Endothelial cell of umbilical vein (primary cell): ENCODE results near the gene IGHMBP2. TPM values are rescaled to one million over a fixed set of nuclear protein-coding genes. Genes with fewer than 3 reads are reported as not detected.
A peak's percentile ranks its signal among the peaks of the same experiment; 100 is the strongest.

ENCODE experiments used
- Bru-seq: library from RNA; stranded (reverse); fragments of 400-500 nt; gene quantifications from one replicate; lab custom pipeline; 2021; lab: Mats Ljungman, UMichigan
- BruChase-seq, 2 experiments: library from RNA; stranded (reverse); fragments of 400-500 nt; gene quantifications; one replicate each; lab custom pipeline; 2021; lab: Mats Ljungman, UMichigan
- BruUV-seq: library from RNA; stranded (reverse); fragments of 400-500 nt; replicated peaks from 2 replicates; lab custom pipeline; 2021; lab: Mats Ljungman, UMichigan
- CTCF ChIA-PET: fragments of 300-600, 350-600 bp; sonication (Branson Sonifier 250); formaldehyde crosslinking; loops from one replicate; lab custom pipeline; 2021; ENCODE audit warnings: antibody characterized with exemption, inconsistent platforms; lab: Charles Lee
- POLR2A ChIA-PET: fragments of 300-600, 350-600 bp; sonication (Branson Sonifier 250); formaldehyde crosslinking; loops from one replicate; lab custom pipeline; 2021; ENCODE audit warnings: antibody characterized with exemption, inconsistent platforms; lab: Charles Lee
- DNase-seq: peaks from one replicate; pipeline ENCODE4 v3.0.0-alpha.2; 2011; ENCODE audit warnings: low read depth, low spot score
- FAIRE-seq: peaks from 2 replicates; lab custom pipeline; 2011; peaks lifted over from hg19 to GRCh38; lab: Jason Lieb, UNC
- H2AFZ ChIP-seq: 2 replicates; pipeline ENCODE4 v1.6.0; 2012; ENCODE audit warnings: low read depth, low read length, control low read depth, inconsistent platforms
- H3K27ac ChIP-seq: 2 replicates; pipeline ENCODE4 v1.5.1; 2011; ENCODE audit warnings: low read depth, mild to moderate bottlenecking, control low read depth, low read length, moderate library complexity; ENCODE audit not compliant: insufficient read depth
- H3K27me3 ChIP-seq, 2 experiments: 2 replicates each; pipeline versions ENCODE4 v1.6.0 to v1.6.1; 2011; ENCODE audit warnings: low read length in 2 of 2, mixed read lengths in 1 of 2; ENCODE audit not compliant: control insufficient read depth in 2 of 2, insufficient read depth in 2 of 2
- H3K36me3 ChIP-seq, 2 experiments: 2 replicates in 1 of 2; 3 replicates in 1 of 2; pipeline ENCODE4 v1.5.1; 2011; ENCODE audit warnings: low read length in 2 of 2, mild to moderate bottlenecking in 1 of 2, moderate library complexity in 1 of 2; ENCODE audit not compliant: control insufficient read depth in 2 of 2, insufficient read depth in 2 of 2; ENCODE audit errors: extremely low read depth in 1 of 2
- H3K4me1 ChIP-seq: 3 replicates; pipeline ENCODE4 v1.5.1; 2011; ENCODE audit warnings: mild to moderate bottlenecking, low read length; ENCODE audit not compliant: control insufficient read depth, insufficient read depth; ENCODE audit errors: extremely low read depth
- H3K4me2 ChIP-seq: 2 replicates; pipeline ENCODE4 v1.6.1; 2011; ENCODE audit warnings: low read length, control low read depth, mixed read lengths; ENCODE audit not compliant: insufficient read depth
- H3K4me3 ChIP-seq, 3 experiments: fragments of 200-600 bp in 1 of 3; sonication (generic), shearing (Covaris generic) in 1 of 3; replicated peaks in 1 of 3; 2 replicates each; pipeline ENCODE4 v1.5.1; 2011 to 2016; ENCODE audit warnings: control low read depth in 3 of 3, low read length in 3 of 3, mild to moderate bottlenecking in 2 of 3, inconsistent platforms in 1 of 3, low read depth in 1 of 3, moderate library complexity in 1 of 3; ENCODE audit not compliant: insufficient read depth in 1 of 3
- H3K79me2 ChIP-seq: 2 replicates; pipeline ENCODE4 v1.6.0; 2012; ENCODE audit warnings: low read length, inconsistent platforms; ENCODE audit not compliant: control insufficient read depth, insufficient read depth
- H3K9ac ChIP-seq: replicated peaks from 2 replicates; pipeline ENCODE3; 2011; ENCODE audit warnings: low read length, control low read depth; ENCODE audit not compliant: insufficient read depth; ENCODE audit errors: extremely low read depth
- H3K9me1 ChIP-seq: replicated peaks from 3 replicates; pipeline ENCODE4 v1.6.0; 2011; ENCODE audit warnings: mild to moderate bottlenecking, low read length; ENCODE audit not compliant: control insufficient read depth, insufficient read depth; ENCODE audit errors: extremely low read depth
- H3K9me3 ChIP-seq: replicated peaks from 2 replicates; pipeline ENCODE4 v1.5.1; 2012; ENCODE audit warnings: low read length, inconsistent platforms; ENCODE audit not compliant: control insufficient read depth, insufficient read depth
- H4K20me1 ChIP-seq: replicated peaks from 2 replicates; pipeline ENCODE3; 2011; ENCODE audit warnings: mild to moderate bottlenecking, low read length; ENCODE audit not compliant: control insufficient read depth, insufficient read depth; ENCODE audit errors: extremely low read depth
- EZH2 ChIP-seq: IDR thresholded peaks from 2 replicates; pipeline ENCODE4 v1.6.1; 2012; ENCODE audit warnings: borderline replicate concordance, low read depth, mild to moderate bottlenecking, moderate library complexity, low read length, inconsistent platforms; ENCODE audit not compliant: severe bottlenecking
- FOS ChIP-seq: IDR thresholded peaks from 2 replicates; pipeline ENCODE4 v1.6.1; 2011; ENCODE audit warnings: mild to moderate bottlenecking, low read length, moderate library complexity, borderline replicate concordance; ENCODE audit not compliant: insufficient read depth
- GATA2 ChIP-seq: IDR thresholded peaks from 2 replicates; pipeline ENCODE4 v1.7.0; 2011; ENCODE audit warnings: low read depth, mild to moderate bottlenecking, moderate library complexity, mixed read lengths, low read length; ENCODE audit not compliant: insufficient read length, insufficient read depth
- JUN ChIP-seq: IDR thresholded peaks from 2 replicates; pipeline ENCODE4 v1.6.1; 2011; ENCODE audit warnings: borderline replicate concordance, low read depth; ENCODE audit not compliant: insufficient read length, insufficient read depth
- MYC ChIP-seq: IDR thresholded peaks from one replicate; pipeline ENCODE4 v1.6.1; 2011; ENCODE audit warnings: mild to moderate bottlenecking, low read depth, low read length
- POLR2A ChIP-seq: IDR thresholded peaks from 2 replicates; pipeline ENCODE4 v1.6.1; 2012; ENCODE audit warnings: low read depth, mild to moderate bottlenecking, control low read depth, low read length
- POLR2AphosphoS5 ChIP-seq: IDR thresholded peaks from 2 replicates; pipeline ENCODE4 v1.6.1; 2012; ENCODE audit warnings: low read depth, mild to moderate bottlenecking, control low read depth, low read length, moderate library complexity; ENCODE audit not compliant: insufficient read depth
- dilution Hi-C: fragments of 300-500 bp; cut with MboI; formaldehyde crosslinking; loops from one replicate; pipeline ENCODE4 v1.15.0; 2019; ENCODE audit warnings: low sequenced_read_pairs; ENCODE audit not compliant: extremely low pct_ligation_motif_present
- intact Hi-C: fragments of 100-400 bp; cut with micrococcal nuclease; formaldehyde crosslinking; loops from one replicate; pipeline ENCODE4 v1.10.0; 2022
- long read RNA-seq: library from polyadenylated mRNA; stranded (forward); transcript quantifications from one replicate; pipeline ENCODE4 v2.0.0, GENCODE V29; 2021
- polyA minus RNA-seq, 3 experiments: library from RNA; depleted of rRNA, polyadenylated mRNA; stranded (reverse); fragments of >200 nt; gene quantifications; 1 replicate in 1 of 3; 2 replicates in 2 of 3; pipeline ENCODE4 v1.2.3, GENCODE V29; 2011
- polyA plus RNA-seq, 4 experiments: library from polyadenylated mRNA; depleted of rRNA in 3 of 4; stranded (reverse) in 3 of 4; unstranded in 1 of 4; fragments of >200 nt; gene quantifications; 2 replicates each; pipeline versions ENCODE4 v1.2.1 to v1.2.3, GENCODE V29; 2011 to 2012; ENCODE audit warnings: missing spikeins in 1 of 4
- total RNA-seq: library from RNA; stranded (reverse); gene quantifications from 2 replicates; pipeline ENCODE4 v1.2.3, GENCODE V29; 2021
- TF ChIP-seq, protein P1 (sequence below), 2 donors: IDR thresholded peaks; 1 replicate in 1 of 2; 2 replicates in 1 of 2; pipeline ENCODE4 v1.5.1; 2011; ENCODE audit warnings: low read length in 2 of 2, mild to moderate bottlenecking in 2 of 2, moderate library complexity in 2 of 2, control low read depth in 1 of 2, inconsistent platforms in 1 of 2, low read depth in 1 of 2; ENCODE audit not compliant: insufficient read depth in 1 of 2; ENCODE audit errors: extremely low read depth in 1 of 2
- TF ChIP-seq, protein P2 (sequence below): IDR thresholded peaks from 2 replicates; pipeline ENCODE4 v1.6.1; 2011; ENCODE audit not compliant: insufficient read depth, insufficient read length

IGHMBP2 gene
- total RNA-seq = 23.5 and 25.1 TPM in 2 replicates
- polyA plus RNA-seq = 10.9 and 12.8 TPM in 2 replicates
- 7.9 and 8.7 TPM in 2 replicates for polyA plus RNA-seq (2011; cell fraction: cytosol; rRNA removed)
- 57.3 and 60.2 TPM in 2 replicates for polyA plus RNA-seq (2011; cell fraction: nucleus; rRNA removed)
- polyA plus RNA-seq (2012) = 11.2 TPM in 2 replicates
- 25.0 and 29.9 TPM in 2 replicates for polyA minus RNA-seq
- 12.9 TPM for polyA minus RNA-seq (2011; cell fraction: cytosol; rRNA and poly(A)+ RNA removed)
- polyA minus RNA-seq (2011; cell fraction: nucleus; rRNA and poly(A)+ RNA removed) = 32.3 and 39.3 TPM in 2 replicates
- Bru-seq, nascent RNA = percentile 62 among the genes with signal in this experiment
- percentile 67 among the genes with signal in this experiment for BruChase-seq, experiment 1, labeled RNA remaining after a 6-hour chase
- BruChase-seq, experiment 2, labeled RNA remaining after a 2-hour chase = percentile 69 among the genes with signal in this experiment
- long read RNA-seq, transcript IGHMBP2-201 (15 exons, 3,961 nt) = major isoform, 7 of 25 reads
- long read RNA-seq, partial matches to known transcripts = 12 of 25 reads
- long read RNA-seq, other reads (novel, unspliced or antisense) = 5 of 25 reads

DNA sequence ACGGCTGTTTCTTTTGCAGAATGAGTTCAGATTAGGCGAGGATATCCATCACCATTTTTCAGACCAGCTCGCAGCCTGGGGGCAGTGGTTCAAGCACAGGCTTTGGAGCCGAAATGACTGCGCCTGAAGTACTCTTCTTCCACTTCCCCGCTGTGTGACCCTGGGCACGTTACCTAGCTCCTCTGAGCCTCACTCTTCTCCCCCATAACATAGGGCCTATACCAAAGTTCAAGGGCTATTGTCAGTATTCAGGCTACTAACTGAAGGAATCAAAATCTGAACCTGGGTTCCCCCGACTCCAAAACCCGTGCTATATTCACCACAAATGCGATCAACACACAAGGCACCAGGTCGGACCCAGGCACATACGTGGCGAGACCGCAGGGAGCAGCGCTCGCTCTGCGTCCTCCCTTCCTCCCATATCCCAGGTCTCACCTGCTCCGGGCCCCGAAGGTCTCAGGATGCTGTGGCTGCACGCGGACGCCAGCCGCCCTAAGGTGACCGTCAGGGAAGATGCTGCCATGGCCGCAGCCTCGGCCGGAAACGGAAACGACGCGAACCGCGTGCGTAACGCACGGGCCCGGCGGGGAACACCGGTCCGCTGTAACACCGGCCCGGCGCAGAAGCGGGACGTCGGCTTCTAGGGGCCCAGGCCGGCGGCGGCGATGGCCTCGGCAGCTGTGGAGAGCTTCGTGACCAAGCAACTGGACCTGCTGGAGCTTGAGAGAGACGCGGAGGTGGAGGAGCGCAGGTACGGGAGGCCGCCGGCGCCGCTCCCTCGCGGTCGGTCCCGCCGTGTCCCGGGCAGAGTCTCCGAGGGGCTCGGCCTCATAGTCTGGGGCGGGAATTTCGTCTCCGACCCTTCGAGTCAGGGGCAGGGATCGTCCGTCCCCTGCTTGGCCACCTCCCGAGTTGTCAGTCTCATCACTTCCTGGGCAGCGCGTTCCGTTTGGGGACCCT is at the start of gene IGHMBP2, which contains the start of gene MRPL21:
Gene IGHMBP2, plus strand, starts transcription at position 604 of the 960 bp plus-strand sequence. Its CDS starts 62 bp downstream, at position 666.
Gene MRPL21, minus strand, starts transcription at position 545 of the 960 bp plus-strand sequence. Its CDS starts 22 bp downstream, at position 523.
- intact Hi-C loops (loop anchor here (1.0 to 10.0 kb wide), 2 partner anchors 62 to 181 kb away; partner anchors contain the start of gene CPT1A), dilution Hi-C loops (no loop called here)
- TSS peak; percentile 75 for BruUV-seq
- peaks cover 48% of the 10 kb centered on the region for H3K79me2 ChIP-seq
- TF ChIP-seq FOS = no peak
- peak; percentile 93 for TF ChIP-seq POLR2AphosphoS5
- TF ChIP-seq EZH2 = no peak
- no peak for TF ChIP-seq JUN
- TF ChIP-seq MYC = peak; percentile 87
- no peak for TF ChIP-seq GATA2
- TF ChIP-seq, protein P1, sequence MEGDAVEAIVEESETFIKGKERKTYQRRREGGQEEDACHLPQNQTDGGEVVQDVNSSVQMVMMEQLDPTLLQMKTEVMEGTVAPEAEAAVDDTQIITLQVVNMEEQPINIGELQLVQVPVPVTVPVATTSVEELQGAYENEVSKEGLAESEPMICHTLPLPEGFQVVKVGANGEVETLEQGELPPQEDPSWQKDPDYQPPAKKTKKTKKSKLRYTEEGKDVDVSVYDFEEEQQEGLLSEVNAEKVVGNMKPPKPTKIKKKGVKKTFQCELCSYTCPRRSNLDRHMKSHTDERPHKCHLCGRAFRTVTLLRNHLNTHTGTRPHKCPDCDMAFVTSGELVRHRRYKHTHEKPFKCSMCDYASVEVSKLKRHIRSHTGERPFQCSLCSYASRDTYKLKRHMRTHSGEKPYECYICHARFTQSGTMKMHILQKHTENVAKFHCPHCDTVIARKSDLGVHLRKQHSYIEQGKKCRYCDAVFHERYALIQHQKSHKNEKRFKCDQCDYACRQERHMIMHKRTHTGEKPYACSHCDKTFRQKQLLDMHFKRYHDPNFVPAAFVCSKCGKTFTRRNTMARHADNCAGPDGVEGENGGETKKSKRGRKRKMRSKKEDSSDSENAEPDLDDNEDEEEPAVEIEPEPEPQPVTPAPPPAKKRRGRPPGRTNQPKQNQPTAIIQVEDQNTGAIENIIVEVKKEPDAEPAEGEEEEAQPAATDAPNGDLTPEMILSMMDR (IDR thresholded peaks at IDR 0.05; ENCODE audit: extremely low read depth in 1 of 2, insufficient read depth in 1 of 2, low read depth in 1 of 2, low read length in 2 of 2) = no peak
- TF ChIP-seq, protein P2, sequence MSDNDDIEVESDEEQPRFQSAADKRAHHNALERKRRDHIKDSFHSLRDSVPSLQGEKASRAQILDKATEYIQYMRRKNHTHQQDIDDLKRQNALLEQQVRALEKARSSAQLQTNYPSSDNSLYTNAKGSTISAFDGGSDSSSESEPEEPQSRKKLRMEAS = peak; percentile 63
- TF ChIP-seq POLR2A = peak; percentile 94
- ChIA-PET CTCF (interaction anchor here (1.2 kb wide), 1 partner anchor 141 kb away, joined by 3 read pairs; no protein-coding TSS in a partner anchor), POLR2A (no interaction called here)
- peak; percentile 81 for DNase-seq
- H3K4me1 ChIP-seq = peaks cover 14% of the 10 kb centered on the region
- peak; percentile 65 for FAIRE-seq
- no peaks in the 10 kb centered on the region for H3K9me3 ChIP-seq
- peak within 1 kb of the TSS; percentile 79 for H3K4me2 ChIP-seq
- H2AFZ ChIP-seq = peak within 1 kb of the TSS; percentile 73
- no peaks in the 10 kb centered on the region for H3K9me1 ChIP-seq
- peaks cover 0 to 12% of the 10 kb centered on the region in 2 experiments for H3K36me3 ChIP-seq
- no peaks in the 10 kb centered on the region for H4K20me1 ChIP-seq
- peak within 1 kb of the TSS; percentile 40 for H3K27ac ChIP-seq
- H3K4me3 ChIP-seq = peak within 1 kb of the TSS; percentile 47 to 94 (median 81)
- peak within 1 kb of the TSS; percentile 76 for H3K9ac ChIP-seq
- H3K27me3 ChIP-seq = no peaks in the 10 kb centered on the region
